Gastroesophageal sphincter (tissue), 4 donors: Measurements from ENCODE around the gene LTA. TPM values are rescaled to one million over a fixed set of nuclear protein-coding genes. Genes with fewer than 3 reads are reported as not detected.

Experiments
- ATAC-seq: fragments of 150-250 bp; one replicate; pipeline ENCODE4 v1.9.1; 2016; ENCODE audit warnings: mild to moderate bottlenecking, moderate library complexity
- H3K27ac ChIP-seq, 4 donors: fragments of 200-600 bp; sonication (generic) in 3 of 4; 1 replicate in 3 of 4; 2 replicates in 1 of 4; pipeline ENCODE4 v1.5.1; 2016 to 2019
- H3K27me3 ChIP-seq: fragments of 200-600 bp; sonication (generic); one replicate; pipeline ENCODE4 v1.5.1; 2019
- H3K36me3 ChIP-seq, 2 donors: fragments of 200-600 bp; sonication (generic); one replicate each; pipeline ENCODE4 v1.5.1; 2019; ENCODE audit warnings: control low read depth in 1 of 2
- H3K4me1 ChIP-seq, 3 donors: fragments of 200-600 bp; sonication (generic); 1 replicate in 2 of 3; 2 replicates in 1 of 3; pipeline ENCODE4 v1.5.1; 2016 to 2019; ENCODE audit warnings: control low read depth in 2 of 3
- H3K4me3 ChIP-seq, 2 donors: fragments of 200-600 bp; sonication (generic); one replicate each; pipeline ENCODE4 v1.5.1; 2019; ENCODE audit warnings: mild to moderate bottlenecking in 1 of 2, moderate library complexity in 1 of 2
- H3K9me3 ChIP-seq, 3 donors: fragments of 200-600 bp; sonication (generic); one replicate each; pipeline ENCODE4 v1.5.1; 2017 to 2019; ENCODE audit warnings: control low read depth in 2 of 3
- EP300 ChIP-seq: sonication (generic); formaldehyde crosslinking; IDR thresholded peaks from one replicate; pipeline ENCODE4 v1.6.1; 2017; ENCODE audit warnings: antibody characterized with exemption, mild to moderate bottlenecking
- POLR2A ChIP-seq, 2 donors: fragments of 450-650 bp; IDR thresholded peaks; one replicate each; pipeline ENCODE4 v1.6.1; 2017; ENCODE audit warnings: antibody characterized with exemption in 2 of 2, mild to moderate bottlenecking in 2 of 2, moderate library complexity in 1 of 2
- POLR2AphosphoS5 ChIP-seq: sonication (generic); formaldehyde crosslinking; IDR thresholded peaks from one replicate; pipeline ENCODE4 v1.6.1; 2017; ENCODE audit warnings: antibody characterized with exemption
- WGBS, 2 donors: methylation state at CpG; one replicate each; pipeline ENCODE4 v1.1.5; 2018; ENCODE audit warnings: low coverage in 1 of 2; 5-methylcytosine and 5-hydroxymethylcytosine counted together
- total RNA-seq, 4 donors: library from RNA; depleted of rRNA; stranded (reverse); fragments of >200 nt; gene quantifications; one replicate each; pipeline ENCODE4 v1.1.0, GENCODE V29; 2016
- TF ChIP-seq, protein P1 (sequence below), 4 experiments: fragments of 200-600 bp in 2 of 4; fragments of 450-650 bp in 2 of 4; sonication (generic) in 1 of 4; IDR thresholded peaks; one replicate each; pipeline ENCODE4 v1.5.1; 2017 to 2019; ENCODE audit warnings: antibody characterized with exemption in 4 of 4, mild to moderate bottlenecking in 2 of 4, moderate library complexity in 2 of 4

The LTA gene
- total RNA-seq, 4 donors from 2014 or later = not detected

DNA sequence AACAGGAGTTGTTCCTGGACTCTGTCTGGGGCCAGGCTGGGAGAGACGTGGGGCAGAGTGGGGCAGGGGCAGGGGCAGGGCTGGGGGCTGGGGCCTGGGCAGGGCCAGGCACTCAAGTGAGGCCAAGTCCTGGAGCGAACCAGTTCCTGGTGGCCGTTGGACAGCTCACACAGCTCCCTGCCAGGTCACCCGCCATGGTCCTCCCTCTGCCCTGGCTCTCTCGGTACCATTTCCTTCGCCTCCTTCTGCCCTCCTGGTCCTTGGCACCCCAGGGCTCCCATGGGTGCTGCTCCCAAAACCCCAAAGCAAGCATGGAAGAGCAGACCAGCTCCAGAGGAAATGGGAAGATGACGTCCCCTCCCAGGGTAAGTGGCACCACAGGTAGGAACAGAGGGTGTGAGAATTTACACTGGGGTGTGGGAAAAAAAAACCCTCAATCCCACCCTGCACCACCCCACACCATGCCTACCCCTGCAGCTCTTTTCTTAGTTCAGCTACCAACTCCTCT lies 43.2 kb upstream of the LTA start, which contains the start of gene MCCD1:
Gene MCCD1, plus strand, starts transcription at position 142 of the 508 bp plus-strand sequence. Its CDS starts 53 bp downstream, at position 195.
- TF ChIP-seq EP300 = no peak
- no peak for TF ChIP-seq POLR2A (IDR thresholded peaks at IDR 0.05)
- TF ChIP-seq, protein P1, sequence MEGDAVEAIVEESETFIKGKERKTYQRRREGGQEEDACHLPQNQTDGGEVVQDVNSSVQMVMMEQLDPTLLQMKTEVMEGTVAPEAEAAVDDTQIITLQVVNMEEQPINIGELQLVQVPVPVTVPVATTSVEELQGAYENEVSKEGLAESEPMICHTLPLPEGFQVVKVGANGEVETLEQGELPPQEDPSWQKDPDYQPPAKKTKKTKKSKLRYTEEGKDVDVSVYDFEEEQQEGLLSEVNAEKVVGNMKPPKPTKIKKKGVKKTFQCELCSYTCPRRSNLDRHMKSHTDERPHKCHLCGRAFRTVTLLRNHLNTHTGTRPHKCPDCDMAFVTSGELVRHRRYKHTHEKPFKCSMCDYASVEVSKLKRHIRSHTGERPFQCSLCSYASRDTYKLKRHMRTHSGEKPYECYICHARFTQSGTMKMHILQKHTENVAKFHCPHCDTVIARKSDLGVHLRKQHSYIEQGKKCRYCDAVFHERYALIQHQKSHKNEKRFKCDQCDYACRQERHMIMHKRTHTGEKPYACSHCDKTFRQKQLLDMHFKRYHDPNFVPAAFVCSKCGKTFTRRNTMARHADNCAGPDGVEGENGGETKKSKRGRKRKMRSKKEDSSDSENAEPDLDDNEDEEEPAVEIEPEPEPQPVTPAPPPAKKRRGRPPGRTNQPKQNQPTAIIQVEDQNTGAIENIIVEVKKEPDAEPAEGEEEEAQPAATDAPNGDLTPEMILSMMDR (IDR thresholded peaks at IDR 0.05) = no peak
- no peak for TF ChIP-seq POLR2AphosphoS5
- WGBS, 2 donors = 14 to 74% methylated on average over 1 to 3 of the region's 7 CpGs
- ATAC-seq = no peak

DNA sequence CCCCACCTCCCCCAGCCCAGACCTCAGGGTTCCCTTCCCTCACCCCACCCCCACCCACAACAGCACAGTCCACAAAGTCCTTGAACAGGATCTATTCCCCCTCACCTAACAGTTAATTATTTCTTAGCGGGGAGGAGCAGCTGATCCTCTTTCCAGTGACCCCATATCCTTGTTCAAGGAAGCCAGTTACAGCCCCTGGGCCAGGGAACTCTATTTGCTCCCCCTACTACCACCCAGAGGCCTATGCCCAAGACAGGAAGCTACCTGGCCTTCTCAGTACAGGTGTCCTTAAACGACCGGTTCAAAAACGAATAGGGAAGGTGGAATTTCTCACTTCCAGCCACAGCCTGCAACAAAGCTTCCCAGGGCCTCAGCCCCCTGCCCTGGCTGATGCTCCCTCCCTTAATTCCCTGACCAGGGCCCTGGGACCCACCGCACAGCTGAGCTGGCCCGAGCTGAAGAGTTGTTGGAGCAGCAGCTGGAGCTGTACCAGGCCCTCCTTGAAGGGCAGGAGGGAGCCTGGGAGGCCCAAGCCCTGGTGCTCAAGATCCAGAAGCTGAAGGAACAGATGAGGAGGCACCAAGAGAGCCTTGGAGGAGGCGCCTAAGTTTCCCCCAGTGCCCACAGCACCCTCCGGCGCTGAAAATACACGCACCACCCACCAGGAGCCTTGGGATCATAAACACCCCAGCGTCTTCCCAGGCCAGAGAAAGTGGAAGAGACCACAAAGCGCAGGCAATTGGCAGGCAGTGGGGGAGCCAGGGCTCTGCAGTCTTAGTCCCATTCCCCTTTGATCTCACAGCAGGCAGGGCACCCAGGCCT lies 42.5 kb upstream of the LTA start:
- no peak overlapping the region for H3K4me3 ChIP-seq
- H3K27me3 ChIP-seq = no peaks in the 10 kb centered on the region
- H3K9me3 ChIP-seq = no peaks in the 10 kb centered on the region
- H3K36me3 ChIP-seq = peaks cover 0 to 53% of the 10 kb centered on the region in 2 donors
- no peak overlapping the region for H3K27ac ChIP-seq
- 25% methylated on average over 2 of the region's 12 CpGs; no CpG with 5 or more reads in 1 of the 2 donors for WGBS, 2 donors
- TF ChIP-seq POLR2AphosphoS5 (peak; percentile 16), POLR2A (IDR thresholded peaks at IDR 0.05) (no peak)
- no peak for ATAC-seq
- H3K4me1 ChIP-seq = no peaks in the 10 kb centered on the region

More for the DNA sequence above, 43.2 kb upstream of the LTA start, which contains the start of gene MCCD1:
- Histone ChIP-seq H3K9me3 (no peaks in the 10 kb centered on the region), H3K4me3 (no peak within 1 kb of the TSS), H3K27ac (no peak within 1 kb of the TSS), H3K27me3 (no peaks in the 10 kb centered on the region), H3K4me1 (no peaks in the 10 kb centered on the region), H3K36me3 (peaks cover 0 to 47% of the 10 kb centered on the region in 2 donors)

DNA sequence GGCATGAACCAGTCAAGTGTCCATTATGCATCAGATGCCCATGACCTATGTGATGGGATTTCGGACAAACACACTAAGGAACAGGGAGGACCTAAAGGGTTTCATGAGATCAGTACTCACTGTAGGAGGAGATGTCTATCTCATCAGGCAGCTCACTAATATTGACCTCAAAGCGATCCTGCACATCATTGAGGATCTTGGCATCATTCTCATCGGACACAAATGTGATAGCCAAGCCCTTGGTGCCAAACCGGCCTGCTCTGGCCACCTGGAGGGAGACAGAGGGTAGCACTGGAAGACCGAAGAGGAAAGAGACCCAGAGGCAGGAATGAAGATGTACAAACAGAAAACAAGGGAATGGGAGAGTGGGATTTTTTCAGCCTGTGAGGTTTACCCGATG lies 41.4 kb upstream of the LTA start:
- H3K27ac ChIP-seq = no peak overlapping the region
- H3K9me3 ChIP-seq = no peaks in the 10 kb centered on the region
- no peak overlapping the region for H3K4me3 ChIP-seq
- no peak for ATAC-seq
- H3K27me3 ChIP-seq = no peaks in the 10 kb centered on the region
- 55 to 81% methylated on average over 5 of the region's 6 CpGs for WGBS, 2 donors
- no peak for TF ChIP-seq POLR2AphosphoS5
- TF ChIP-seq, protein P1 (IDR thresholded peaks at IDR 0.05) = no peak
- no peaks in the 10 kb centered on the region for H3K4me1 ChIP-seq
- peaks cover 2 to 65% of the 10 kb centered on the region in 2 donors for H3K36me3 ChIP-seq

DNA sequence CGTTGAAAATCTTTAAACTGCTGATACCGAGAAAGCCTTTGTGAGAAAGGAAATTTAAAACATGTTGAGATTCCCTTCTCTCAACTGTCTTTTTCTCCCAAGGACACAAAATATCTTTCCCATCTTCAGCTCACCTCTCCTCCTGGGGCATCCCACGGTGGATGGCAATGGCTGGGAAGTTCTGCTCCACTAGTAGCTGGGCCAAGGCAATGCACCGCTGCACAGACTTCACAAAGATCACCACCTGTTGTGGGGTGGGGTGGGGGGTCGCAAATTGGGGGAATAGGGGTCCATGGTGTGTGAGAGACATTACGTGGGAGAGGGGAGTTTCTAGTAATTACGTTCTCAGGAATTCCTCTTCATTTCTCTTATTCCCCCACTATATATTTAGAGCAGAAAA lies 40.9 kb upstream of the LTA start:
- H3K27ac ChIP-seq = no peak overlapping the region
- ATAC-seq = no peak
- no peaks in the 10 kb centered on the region for H3K9me3 ChIP-seq
- H3K4me1 ChIP-seq = peaks cover 0 to 4% (median 0%) of the 10 kb centered on the region in 3 donors
- no peaks in the 10 kb centered on the region for H3K27me3 ChIP-seq
- H3K36me3 ChIP-seq = peaks cover 6 to 70% of the 10 kb centered on the region in 2 donors
- WGBS, 2 donors = 83 to 86% methylated on average over 4 to 7 of the region's 7 CpGs
- TF ChIP-seq, protein P1 (IDR thresholded peaks at IDR 0.05) = no peak
- TF ChIP-seq EP300 = no peak
- no peak for TF ChIP-seq POLR2AphosphoS5
- no peak for TF ChIP-seq POLR2A (IDR thresholded peaks at IDR 0.05)
- H3K4me3 ChIP-seq = no peak overlapping the region

DNA sequence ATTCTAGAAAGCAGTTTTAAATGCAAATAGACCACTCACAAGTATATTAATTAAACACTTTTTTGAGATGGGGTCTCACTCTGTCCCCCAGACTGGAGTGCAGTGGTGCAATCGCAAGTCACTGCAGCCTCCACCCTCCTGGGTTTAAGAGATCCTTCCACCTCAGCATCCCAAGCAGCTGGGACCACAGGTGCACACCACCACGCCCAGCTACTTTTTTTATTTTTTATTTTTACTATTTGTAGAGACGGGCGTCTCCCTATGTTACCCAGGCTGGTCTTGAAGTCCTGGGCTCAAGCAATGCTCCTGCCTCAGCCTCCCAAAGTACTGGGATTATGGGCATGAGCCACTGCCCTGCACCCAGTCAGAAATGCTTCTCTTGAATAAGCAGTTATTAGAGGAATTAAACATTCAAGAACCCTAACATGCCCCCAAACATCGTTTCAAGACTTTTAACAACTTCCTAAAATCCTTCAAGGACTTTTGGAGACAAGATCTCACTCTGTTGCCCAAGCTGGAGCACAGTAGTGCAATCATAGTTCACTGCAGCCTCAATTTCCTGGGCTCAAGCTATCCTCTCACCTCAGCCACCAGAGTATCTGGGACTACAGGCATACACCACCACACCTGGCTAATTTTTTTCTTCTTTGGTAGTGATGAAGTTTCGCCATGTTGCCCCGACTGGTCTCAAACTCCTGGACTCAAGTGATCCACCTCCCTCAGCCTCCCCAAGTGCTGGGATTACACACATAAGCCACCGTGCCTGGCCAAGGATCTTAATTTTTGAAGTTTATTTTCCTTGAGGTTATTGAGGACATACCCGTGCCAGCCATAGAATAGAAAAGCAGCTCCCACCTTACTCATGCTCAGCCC lies 40.1 kb upstream of the LTA start:
- TF ChIP-seq EP300 (no peak), POLR2AphosphoS5 (no peak), POLR2A (IDR thresholded peaks at IDR 0.05) (no peak)
- TF ChIP-seq, protein P1 (IDR thresholded peaks at IDR 0.05) = no peak
- 67 to 71% methylated on average over 7 to 9 of the region's 9 CpGs for WGBS, 2 donors
- Histone ChIP-seq H3K36me3 (peaks cover 8 to 78% of the 10 kb centered on the region in 2 donors), H3K27ac (no peak overlapping the region), H3K4me1 (peaks cover 0 to 12% (median 0%) of the 10 kb centered on the region in 3 donors), H3K9me3 (no peaks in the 10 kb centered on the region), H3K27me3 (no peaks in the 10 kb centered on the region), H3K4me3 (no peak overlapping the region)
- no peak for ATAC-seq
